IPS-18a (cell line): ENCODE data around the gene TTLL12.
"Not testable (repeated sequence)": the region's sequence is repeated elsewhere in the genome, so short reads cannot be mapped to it uniquely, and the experiment has no call there.

Source experiments
- H3K27ac ChIP-seq: one replicate; pipeline ENCODE4 v1.5.1; 2013; ENCODE audit warnings: low read length
- H3K27me3 ChIP-seq: one replicate; pipeline ENCODE4 v1.6.1; 2013; ENCODE audit warnings: mild to moderate bottlenecking, low read length; ENCODE audit not compliant: control insufficient read depth, insufficient read depth
- H3K36me3 ChIP-seq: one replicate; pipeline ENCODE4 v1.6.1; 2013; ENCODE audit warnings: low read depth, low read length; ENCODE audit not compliant: control insufficient read depth
- H3K4me1 ChIP-seq: one replicate; pipeline ENCODE4 v1.6.1; 2013; ENCODE audit warnings: low read depth, low read length; ENCODE audit not compliant: control insufficient read depth
- H3K4me3 ChIP-seq: one replicate; pipeline ENCODE4 v1.5.1; 2013; ENCODE audit warnings: low read length
- H3K9ac ChIP-seq: one replicate; pipeline ENCODE4 v1.6.1; 2013; ENCODE audit warnings: mild to moderate bottlenecking, low read length, moderate library complexity
- H3K9me3 ChIP-seq: one replicate; pipeline ENCODE4 v1.6.1; 2013; ENCODE audit warnings: low read depth, low read length; ENCODE audit not compliant: control insufficient read depth

TTLL12 gene

DNA sequence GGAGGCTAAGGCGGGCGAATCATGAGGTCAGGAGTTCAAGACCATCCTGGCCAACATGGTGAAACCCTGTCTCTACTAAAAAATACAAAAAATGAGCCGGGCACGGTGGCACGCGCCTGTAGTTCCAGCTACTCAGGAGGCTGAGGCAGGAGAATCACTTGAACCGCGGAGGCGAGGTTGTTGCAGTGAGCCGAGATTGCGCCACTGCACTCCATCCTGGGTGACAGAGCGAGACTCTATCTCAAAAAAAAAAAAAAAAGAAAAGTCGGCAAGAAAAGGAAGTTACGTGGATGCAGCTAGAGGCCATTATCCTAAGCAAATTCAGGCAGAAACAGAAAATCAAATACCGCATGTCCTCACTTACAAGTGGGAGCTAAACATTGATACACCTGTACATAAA, 40.6 kb downstream of the TTLL12 start:
- not testable (repeated sequence) for H3K36me3 ChIP-seq, H3K9ac ChIP-seq, H3K4me1 ChIP-seq, H3K27ac ChIP-seq, H3K9me3 ChIP-seq, H3K4me3 ChIP-seq
- peaks cover 10% of the 10 kb centered on the region for H3K27me3 ChIP-seq

GRCh38 chr22:43145371-43145770, 41.6 kb downstream of the TTLL12 start:
- H3K27me3 ChIP-seq, H3K9ac ChIP-seq, H3K27ac ChIP-seq, H3K4me3 ChIP-seq, H3K9me3 ChIP-seq, H3K36me3 ChIP-seq, H3K4me1 ChIP-seq: not testable (repeated sequence)

GRCh38 chr22:43144949-43145348, 42.0 kb downstream of the TTLL12 start:
- Histone ChIP-seq H3K27ac (no peak overlapping the region), H3K36me3 (peaks cover 13% of the 10 kb centered on the region), H3K9me3 (no peaks in the 10 kb centered on the region), H3K9ac (no peak overlapping the region), H3K27me3 (no peaks in the 10 kb centered on the region), H3K4me3 (no peak overlapping the region), H3K4me1 (no peaks in the 10 kb centered on the region)

GRCh38 chr22:43142880-43143562, 43.9 kb downstream of the TTLL12 start, which contains the start of gene MCAT:
Gene MCAT (minus strand): TSS chr22:43143398. CDS start chr22:43143348, 50 bp downstream.
- Histone ChIP-seq H3K27me3 (no peaks in the 10 kb centered on the region), H3K9ac (peak within 1 kb of the TSS; percentile 64), H3K4me1 (no peaks in the 10 kb centered on the region), H3K4me3 (peak within 1 kb of the TSS; percentile 81), H3K36me3 (peaks cover 17% of the 10 kb centered on the region), H3K9me3 (no peaks in the 10 kb centered on the region), H3K27ac (peak within 1 kb of the TSS; percentile 56)

DNA sequence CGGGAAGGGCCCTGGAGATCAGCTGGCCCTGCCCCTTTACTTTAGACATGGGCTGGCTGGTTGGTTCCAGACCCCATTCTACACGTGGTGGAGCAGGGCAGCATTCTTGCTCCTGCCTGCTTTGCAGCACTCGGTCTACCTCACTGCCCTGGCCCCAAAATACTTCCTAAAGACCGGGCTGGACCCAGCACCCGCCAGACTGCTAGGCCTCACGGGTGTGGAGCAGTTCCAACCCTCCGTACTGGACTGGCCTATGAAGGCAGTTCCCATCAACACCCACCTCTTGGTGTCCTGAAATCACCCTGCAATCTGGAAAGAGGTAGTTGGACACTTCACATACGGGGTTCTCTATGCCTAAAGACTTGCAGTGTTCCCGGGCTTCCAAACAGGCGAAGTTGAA, 50.1 kb downstream of the TTLL12 start:
- Histone ChIP-seq H3K36me3 (peaks cover 42% of the 10 kb centered on the region), H3K4me3 (no peak overlapping the region), H3K9me3 (no peaks in the 10 kb centered on the region), H3K4me1 (no peaks in the 10 kb centered on the region), H3K27me3 (no peaks in the 10 kb centered on the region), H3K9ac (no peak overlapping the region), H3K27ac (no peak overlapping the region)

DNA sequence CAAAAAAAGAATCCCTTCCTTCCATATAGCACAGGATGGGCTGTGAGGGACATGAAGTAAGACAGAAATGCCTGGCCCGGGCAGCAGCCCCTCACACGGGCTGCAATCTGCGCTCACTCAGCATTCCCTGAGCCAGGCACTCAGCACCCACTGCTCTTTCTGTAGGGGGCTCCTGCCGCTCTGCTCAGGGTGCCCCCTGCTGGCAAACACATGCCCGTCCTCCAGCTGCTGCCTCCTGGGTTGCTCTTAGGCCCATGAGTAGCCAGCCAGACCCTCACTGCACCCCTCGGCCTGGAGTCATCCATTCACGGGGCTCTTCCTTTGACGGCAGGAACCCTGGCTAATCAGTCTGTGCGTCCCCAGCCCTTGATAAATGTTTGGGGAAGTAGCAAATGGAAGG, 50.7 kb downstream of the TTLL12 start:
- no peak overlapping the region for H3K4me3 ChIP-seq
- H3K4me1 ChIP-seq: no peaks in the 10 kb centered on the region
- no peak overlapping the region for H3K9ac ChIP-seq
- no peaks in the 10 kb centered on the region for H3K27me3 ChIP-seq
- no peak overlapping the region for H3K27ac ChIP-seq
- peaks cover 45% of the 10 kb centered on the region for H3K36me3 ChIP-seq
- no peaks in the 10 kb centered on the region for H3K9me3 ChIP-seq

DNA sequence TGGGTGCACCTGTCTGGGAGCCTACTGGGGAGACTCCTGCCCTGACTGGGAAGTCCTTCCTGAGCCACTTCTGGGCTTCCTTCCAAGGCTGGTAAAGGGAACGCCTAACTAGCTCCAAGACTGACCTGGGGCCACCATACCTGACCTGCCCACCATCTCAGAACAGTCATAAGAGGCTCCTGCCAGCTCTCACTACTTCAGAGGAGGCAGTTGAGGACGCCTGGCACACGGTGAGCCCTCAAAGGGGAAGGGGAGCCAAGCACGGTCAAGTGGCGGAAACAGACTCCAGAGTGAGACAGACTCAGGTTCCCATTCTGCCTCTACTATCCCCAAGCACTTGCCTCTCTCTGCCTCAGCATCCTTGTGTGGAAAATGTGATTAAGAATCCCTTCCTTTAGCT, 51.4 kb downstream of the TTLL12 start:
- no peak overlapping the region for H3K4me3 ChIP-seq
- H3K36me3 ChIP-seq: peaks cover 38% of the 10 kb centered on the region
- H3K9me3 ChIP-seq: no peaks in the 10 kb centered on the region

GRCh38 chr22:43134553-43134952, 52.4 kb downstream of the TTLL12 start:
- peaks cover 5% of the 10 kb centered on the region for H3K4me1 ChIP-seq
- no peak overlapping the region for H3K4me3 ChIP-seq
- H3K9me3 ChIP-seq: no peaks in the 10 kb centered on the region
- H3K9ac ChIP-seq: no peak overlapping the region
- H3K36me3 ChIP-seq: peaks cover 32% of the 10 kb centered on the region
- no peaks in the 10 kb centered on the region for H3K27me3 ChIP-seq
- H3K27ac ChIP-seq: no peak overlapping the region

More for the DNA sequence above, 51.4 kb downstream of the TTLL12 start:
- no peak overlapping the region for H3K27ac ChIP-seq
- H3K9ac ChIP-seq: no peak overlapping the region
- no peaks in the 10 kb centered on the region for H3K4me1 ChIP-seq
- H3K27me3 ChIP-seq: no peaks in the 10 kb centered on the region

GRCh38 chr22:43133401-43133800, 53.5 kb downstream of the TTLL12 start:
- H3K9ac ChIP-seq: no peak overlapping the region
- no peaks in the 10 kb centered on the region for H3K27me3 ChIP-seq
- H3K27ac ChIP-seq: no peak overlapping the region
- H3K36me3 ChIP-seq: peaks cover 32% of the 10 kb centered on the region
- no peak overlapping the region for H3K4me3 ChIP-seq
- peaks cover 6% of the 10 kb centered on the region for H3K4me1 ChIP-seq
- no peaks in the 10 kb centered on the region for H3K9me3 ChIP-seq

DNA sequence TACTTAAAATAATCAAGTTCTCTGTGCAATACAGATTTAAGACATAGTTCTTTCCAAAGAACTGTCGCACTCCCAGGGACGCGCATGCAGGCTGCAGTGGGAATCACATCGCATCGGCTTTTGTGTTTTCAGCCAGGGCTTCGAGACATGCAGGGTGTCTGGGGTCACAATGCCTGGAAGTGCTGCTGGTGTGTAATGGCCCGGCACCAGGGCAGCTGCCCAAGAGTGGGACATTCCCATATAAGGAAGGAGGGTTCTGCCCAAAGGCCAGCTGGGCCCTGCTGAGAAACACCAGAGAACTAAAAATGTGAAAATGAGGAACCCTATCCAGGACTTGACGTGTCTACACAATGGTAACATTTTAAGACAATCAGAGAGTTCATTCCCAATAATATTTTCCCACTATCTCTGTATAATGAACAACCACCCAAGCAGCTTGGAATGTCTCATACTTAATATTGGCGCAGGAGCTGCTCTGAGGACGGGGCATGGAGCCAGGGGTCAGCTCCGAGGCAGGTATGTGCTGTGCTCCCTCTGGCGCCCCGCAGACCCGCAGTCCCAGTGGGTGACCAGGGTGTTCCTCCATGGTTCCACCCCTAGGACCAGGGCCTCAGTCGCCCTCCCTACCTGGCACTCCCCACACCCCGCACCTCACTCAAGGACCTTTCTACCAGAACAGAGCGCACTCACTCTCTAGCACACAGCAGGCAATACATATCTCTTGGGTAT, 55.0 kb downstream of the TTLL12 start:
- H3K9me3 ChIP-seq: no peaks in the 10 kb centered on the region
- H3K4me1 ChIP-seq: peaks cover 6% of the 10 kb centered on the region
- no peak overlapping the region for H3K9ac ChIP-seq
- H3K4me3 ChIP-seq: no peak overlapping the region
- no peak overlapping the region for H3K27ac ChIP-seq
- H3K27me3 ChIP-seq: no peaks in the 10 kb centered on the region
- H3K36me3 ChIP-seq: peaks cover 22% of the 10 kb centered on the region

DNA sequence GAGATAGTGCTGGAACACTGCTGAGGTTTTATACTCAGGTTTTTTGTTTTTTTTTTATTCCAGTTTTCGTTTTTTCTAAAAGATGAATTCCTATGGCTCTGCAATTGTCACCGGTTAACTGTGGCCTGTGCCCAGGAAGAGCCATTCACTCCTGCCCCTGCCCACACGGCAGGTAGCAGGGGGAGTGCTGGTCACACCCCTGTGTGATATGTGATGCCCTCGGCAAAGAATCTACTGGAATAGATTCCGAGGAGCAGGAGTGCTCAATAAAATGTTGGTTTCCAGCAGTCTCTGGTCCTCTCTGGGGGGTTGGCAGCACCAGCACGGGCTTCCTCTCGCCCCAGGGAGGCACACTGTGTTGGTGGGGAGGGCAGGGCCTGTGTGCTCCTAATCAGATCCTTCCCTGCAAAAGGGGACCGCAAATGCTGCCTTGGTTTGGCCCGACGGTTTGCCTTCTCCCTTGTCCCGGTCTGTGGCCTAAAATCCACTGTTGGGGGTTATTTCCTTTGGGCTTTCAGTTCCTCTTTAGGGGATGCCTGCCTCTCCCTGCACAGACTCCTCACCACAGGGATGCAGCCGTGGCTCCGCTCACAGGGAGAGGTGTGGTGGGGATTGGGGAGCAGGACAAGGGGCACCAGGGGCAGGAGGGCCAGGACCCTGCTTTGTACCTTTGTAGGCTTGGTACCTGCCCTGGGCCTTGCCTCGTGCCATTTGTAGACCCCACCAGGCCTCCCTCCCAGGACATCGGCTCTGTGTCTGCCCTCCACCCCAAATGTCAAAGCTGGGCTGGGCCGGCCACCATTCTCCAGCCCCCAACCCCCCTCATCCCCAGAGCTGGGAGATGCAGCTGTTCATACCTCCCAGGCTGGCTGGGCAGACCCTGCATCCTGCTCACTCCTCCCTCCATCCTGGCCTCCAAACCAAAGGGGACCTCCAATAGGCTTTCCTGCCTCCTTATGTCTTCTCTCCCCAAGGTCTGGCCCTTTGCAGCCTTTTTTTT, 57.2 kb downstream of the TTLL12 start:
- H3K9me3 ChIP-seq: no peaks in the 10 kb centered on the region
- H3K4me1 ChIP-seq: peaks cover 6% of the 10 kb centered on the region
- H3K27ac ChIP-seq: no peak overlapping the region
- no peak overlapping the region for H3K9ac ChIP-seq
- H3K27me3 ChIP-seq: no peaks in the 10 kb centered on the region
- no peak overlapping the region for H3K4me3 ChIP-seq
- H3K36me3 ChIP-seq: peaks cover 16% of the 10 kb centered on the region
